Liver (tissue), 9 donors: Measurements from ENCODE around the gene HPD. TPM values are rescaled to one million over a fixed set of nuclear protein-coding genes. Genes with fewer than 3 reads are reported as not detected.

ENCODE experiments used
- DNase-seq: peaks from one replicate; pipeline ENCODE4 v3.0.0-alpha.2; 2017; ENCODE audit warnings: low spot score
- H3K27ac ChIP-seq, 2 donors: one replicate each; pipeline ENCODE4 v1.7.0; 2013; ENCODE audit warnings: inconsistent platforms in 2 of 2, low read length in 2 of 2, control low read depth in 1 of 2, low read depth in 1 of 2, mild to moderate bottlenecking in 1 of 2
- H3K27me3 ChIP-seq, 4 donors: one replicate each; pipeline versions ENCODE4 v1.6.1 to v1.7.0; 2013; ENCODE audit warnings: low read length in 3 of 4, inconsistent platforms in 1 of 4, mild to moderate bottlenecking in 1 of 4, moderate library complexity in 1 of 4; ENCODE audit not compliant: control insufficient read depth in 4 of 4, insufficient read depth in 4 of 4
- H3K36me3 ChIP-seq, 4 donors: one replicate each; pipeline versions ENCODE4 v1.6.1 to v1.7.0; 2013; ENCODE audit warnings: low read length in 3 of 4, mild to moderate bottlenecking in 3 of 4, low read depth in 1 of 4, moderate library complexity in 1 of 4; ENCODE audit not compliant: control insufficient read depth in 4 of 4, insufficient read depth in 3 of 4
- H3K4me1 ChIP-seq, 4 donors: one replicate each; pipeline versions ENCODE4 v1.6.1 to v1.7.0; 2013; ENCODE audit warnings: low read length in 3 of 4, mild to moderate bottlenecking in 3 of 4, moderate library complexity in 1 of 4; ENCODE audit not compliant: control insufficient read depth in 4 of 4, insufficient read depth in 4 of 4
- H3K4me3 ChIP-seq, 3 donors: one replicate each; pipeline versions ENCODE4 v1.6.1 to v1.7.0; 2013; ENCODE audit warnings: low read length in 3 of 3, control low read depth in 1 of 3, low read depth in 1 of 3, mild to moderate bottlenecking in 1 of 3
- H3K9ac ChIP-seq, 2 donors: one replicate each; pipeline ENCODE4 v1.7.0; 2013; ENCODE audit warnings: low read length in 2 of 2, mild to moderate bottlenecking in 2 of 2, moderate library complexity in 2 of 2, control low read depth in 1 of 2, low read depth in 1 of 2
- H3K9me3 ChIP-seq, 4 donors: one replicate each; pipeline versions ENCODE4 v1.6.1 to v1.7.0; 2013; ENCODE audit warnings: low read length in 3 of 4; ENCODE audit not compliant: control insufficient read depth in 4 of 4
- ATF3 ChIP-seq: IDR thresholded peaks from 2 replicates; pipeline ENCODE4 v1.6.1; 2016; ENCODE audit warnings: antibody characterized with exemption
- FOXA1 ChIP-seq: IDR thresholded peaks from 2 replicates; pipeline ENCODE4 v1.6.1; 2016; ENCODE audit warnings: antibody characterized with exemption
- FOXA2 ChIP-seq: IDR thresholded peaks from 2 replicates; pipeline ENCODE4 v1.6.1; 2016; ENCODE audit warnings: antibody characterized with exemption
- GABPA ChIP-seq, 2 donors: IDR thresholded peaks in 1 of 2; conservative IDR thresholded peaks in 1 of 2; 2 replicates each; pipeline ENCODE4 v1.6.1; 2016; ENCODE audit warnings: antibody characterized with exemption in 2 of 2, mild to moderate bottlenecking in 1 of 2, moderate library complexity in 1 of 2
- HNF4A ChIP-seq, 2 donors: conservative IDR thresholded peaks; 2 replicates each; pipeline ENCODE4 v1.6.1; 2016; ENCODE audit warnings: antibody characterized with exemption in 2 of 2, mild to moderate bottlenecking in 2 of 2
- HNF4G ChIP-seq: IDR thresholded peaks from 2 replicates; pipeline ENCODE4 v1.6.1; 2016; ENCODE audit warnings: antibody characterized with exemption
- NR2F2 ChIP-seq: IDR thresholded peaks from 2 replicates; pipeline ENCODE4 v1.6.1; 2016; ENCODE audit warnings: antibody characterized with exemption
- REST ChIP-seq: IDR thresholded peaks from 2 replicates; pipeline ENCODE4 v1.6.1; 2016; ENCODE audit warnings: antibody characterized with exemption, mild to moderate bottlenecking
- SP1 ChIP-seq: IDR thresholded peaks from 2 replicates; pipeline ENCODE4 v1.6.1; 2018; ENCODE audit warnings: antibody characterized with exemption, mild to moderate bottlenecking
- TAF1 ChIP-seq: conservative IDR thresholded peaks from 2 replicates; pipeline ENCODE4 v1.6.1; 2016; ENCODE audit warnings: antibody characterized with exemption, mild to moderate bottlenecking
- YY1 ChIP-seq: IDR thresholded peaks from 2 replicates; pipeline ENCODE4 v1.6.1; 2016; ENCODE audit warnings: antibody characterized with exemption, mild to moderate bottlenecking
- WGBS: extraction: QIAGEN DNeasy Blood & Tissue Kit; methylation state at CpG from one replicate; pipeline ENCODE4 v1.1.7; 2013; 5-methylcytosine and 5-hydroxymethylcytosine counted together
- polyA plus RNA-seq, 2 donors: library from polyadenylated mRNA; stranded (reverse) in 1 of 2; unstranded in 1 of 2; fragments of 200-250 nt in 1 of 2; fragments of >200 nt in 1 of 2; fragmentation: Nextera tagmentation in 1 of 2; extraction: Ambion mirVana in 1 of 2; gene quantifications; one replicate each; pipeline versions ENCODE4 v1.2.1 to v1.2.3, GENCODE V29; 2013 to 2015
- total RNA-seq, 2 donors: library from RNA; depleted of rRNA; stranded (reverse); fragments of >200 nt; gene quantifications; one replicate each; pipeline ENCODE4 v1.2.3, GENCODE V29; 2014
- donor health status: healthy.
- donor health status: healthy.
- donor health status: healthy.
- donor health status: healthy.
- donor health status: healthy.

Gene HPD
- total and polyA plus RNA-seq, 4 donors: 31.3 to 812 (median 509) TPM

GRCh38 chr12:121831571-121832245 is 27.0 kb downstream of the HPD start:
- Histone ChIP-seq H3K4me1 (no peaks in the 10 kb centered on the region), H3K27me3 (no peaks in the 10 kb centered on the region), H3K36me3 (peaks cover 19 to 56% (median 28%) of the 10 kb centered on the region in 4 donors), H3K27ac (no peak overlapping the region), H3K9ac (no peak overlapping the region), H3K9me3 (no peaks in the 10 kb centered on the region), H3K4me3 (no peak overlapping the region)
- DNase-seq: no peak
- WGBS: 94% methylated on average over 19 of the region's 19 CpGs
- no peak for TF ChIP-seq FOXA2
- TF ChIP-seq TAF1: no peak
- TF ChIP-seq YY1: no peak
- TF ChIP-seq ATF3: no peak
- TF ChIP-seq HNF4A (conservative IDR thresholded peaks at IDR 0.05): no peak
- no peak for TF ChIP-seq SP1
- no peak for TF ChIP-seq NR2F2
- no peak for TF ChIP-seq HNF4G
- no peak for TF ChIP-seq REST
- no peak for TF ChIP-seq GABPA (IDR thresholded peaks at IDR 0.05 in 1 of 2, conservative IDR thresholded peaks at IDR 0.05 in 1 of 2)

- 91% methylated on average over 29 of the region's 29 CpGs for WGBS
- H3K36me3 ChIP-seq: peaks cover 19 to 62% (median 28%) of the 10 kb centered on the region in 4 donors
- no peak for DNase-seq
These were observed 27.9 kb downstream of the HPD start for GRCh38 chr12:121830588-121831265.

GRCh38 chr12:121830134-121830533 is 28.5 kb downstream of the HPD start:
- TF ChIP-seq YY1: no peak
- TF ChIP-seq TAF1: no peak
- no peak overlapping the region for H3K27ac ChIP-seq
- no peaks in the 10 kb centered on the region for H3K4me1 ChIP-seq
- no peak overlapping the region for H3K4me3 ChIP-seq
- H3K36me3 ChIP-seq: peaks cover 21 to 62% (median 29%) of the 10 kb centered on the region in 4 donors
- no peak for DNase-seq
- no peaks in the 10 kb centered on the region for H3K9me3 ChIP-seq
- no peak overlapping the region for H3K9ac ChIP-seq
- 95% methylated on average over 23 of the region's 23 CpGs for WGBS
- H3K27me3 ChIP-seq: no peaks in the 10 kb centered on the region

More at GRCh38 chr12:121830588-121831265, 27.9 kb downstream of the HPD start:
- Histone ChIP-seq H3K4me3 (no peak overlapping the region), H3K9ac (no peak overlapping the region), H3K4me1 (no peaks in the 10 kb centered on the region), H3K27me3 (no peaks in the 10 kb centered on the region), H3K27ac (no peak overlapping the region), H3K9me3 (no peaks in the 10 kb centered on the region)
- no peak for TF ChIP-seq FOXA1
- TF ChIP-seq SP1: no peak
- TF ChIP-seq ATF3: no peak
